ENCODE data around the gene ZNHIT2. TPM values are rescaled to one million over a fixed set of nuclear protein-coding genes. Genes with fewer than 3 reads are reported as not detected.

The ZNHIT2 gene
- polyA plus RNA-seq, 6 donors from 2014 or later, result 6.3 to 16.5 (median 14.1) TPM

GRCh38 chr11:65078786-65079342 lies 38.6 kb downstream of the ZNHIT2 start:
- no peaks in the 10 kb centered on the region for H3K27me3 Mint-ChIP-seq
- ATAC-seq (ENCODE audit: low read depth in 2 of 2) (no peak), DNase-seq (no peak)
- H3K36me3 Mint-ChIP-seq, result no peaks in the 10 kb centered on the region
- peak overlapping the region in 3 of 6 donors; percentile 16 to 66 (median 45) for H3K27ac Mint-ChIP-seq
- H3K9me3 Mint-ChIP-seq, result no peaks in the 10 kb centered on the region
- H3K4me3 Mint-ChIP-seq, result peak overlapping the region in 1 of 8 donors; percentile 29
- H3K4me1 Mint-ChIP-seq, result peaks cover 16 to 24% (median 17%) of the 10 kb centered on the region in 3 donors

GRCh38 chr11:65078151-65078550 lies 39.4 kb downstream of the ZNHIT2 start:
- H3K4me3 Mint-ChIP-seq, result peak overlapping the region in 1 of 8 donors; percentile 41
- peak overlapping the region in 3 of 6 donors; percentile 9 to 66 (median 45) for H3K27ac Mint-ChIP-seq
- H3K4me1 Mint-ChIP-seq, result peaks cover 9 to 17% (median 10%) of the 10 kb centered on the region in 3 donors
- ATAC-seq (ENCODE audit: low read depth in 2 of 2) (peak; percentile 84 to 96), DNase-seq (peak; percentile 54)
- H3K9me3 Mint-ChIP-seq, result no peaks in the 10 kb centered on the region
- no peaks in the 10 kb centered on the region for H3K36me3 Mint-ChIP-seq
- no peaks in the 10 kb centered on the region for H3K27me3 Mint-ChIP-seq

DNA sequence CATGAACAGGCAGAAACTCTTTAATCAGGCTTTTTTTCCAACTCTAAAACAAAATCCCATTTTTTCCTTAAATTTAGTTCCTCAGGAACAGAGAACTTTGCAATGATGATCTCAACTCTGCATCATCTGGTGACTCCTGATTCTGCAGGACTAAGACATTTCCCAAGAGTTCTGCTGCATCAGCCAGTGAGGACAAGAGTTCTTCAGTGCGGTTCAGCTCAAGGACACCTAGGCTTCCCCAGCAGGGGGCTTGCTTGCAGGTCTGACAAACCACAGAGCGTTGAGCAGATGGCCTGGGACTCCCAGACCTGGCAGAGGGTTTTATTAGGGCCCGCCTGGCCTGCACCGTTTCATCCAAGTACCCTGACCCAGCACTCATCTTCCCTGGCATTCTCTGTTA lies 40.0 kb downstream of the ZNHIT2 start:
- no peaks in the 10 kb centered on the region for H3K27me3 Mint-ChIP-seq
- H3K9me3 Mint-ChIP-seq, result no peaks in the 10 kb centered on the region
- H3K4me1 Mint-ChIP-seq, result peaks cover 5 to 16% (median 7%) of the 10 kb centered on the region in 3 donors
- no peak overlapping the region for H3K4me3 Mint-ChIP-seq
- ATAC-seq (ENCODE audit: low read depth in 2 of 2) (no peak), DNase-seq (no peak)
- H3K27ac Mint-ChIP-seq, result peak overlapping the region in 1 of 6 donors; percentile 10
- H3K36me3 Mint-ChIP-seq, result no peaks in the 10 kb centered on the region

- H3K27ac Mint-ChIP-seq, result no peak overlapping the region
- DNase-seq, result no peak
- H3K9me3 Mint-ChIP-seq, result no peaks in the 10 kb centered on the region
Observed at GRCh38 chr11:65072631-65072966, 44.9 kb downstream of the ZNHIT2 start.

GRCh38 chr11:65071907-65072630 lies 45.4 kb downstream of the ZNHIT2 start:
- Mint-ChIP-seq H3K9me3 (no peaks in the 10 kb centered on the region), H3K36me3 (no peaks in the 10 kb centered on the region), H3K27me3 (no peaks in the 10 kb centered on the region), H3K4me3 (no peak overlapping the region), H3K27ac (peak overlapping the region in 1 of 6 donors; percentile 78), H3K4me1 (peaks cover 0 to 1% (median 0%) of the 10 kb centered on the region in 3 donors)
- peak in 1 of 2 donors; percentile 30 for ATAC-seq (ENCODE audit: low read depth in 2 of 2)
- DNase-seq, result no peak

More at GRCh38 chr11:65072631-65072966, 44.9 kb downstream of the ZNHIT2 start:
- H3K36me3 Mint-ChIP-seq, result no peaks in the 10 kb centered on the region
- H3K4me3 Mint-ChIP-seq, result no peak overlapping the region
- ATAC-seq (ENCODE audit: low read depth in 2 of 2), result no peak
- peaks cover 0 to 1% (median 0%) of the 10 kb centered on the region in 3 donors for H3K4me1 Mint-ChIP-seq
- H3K27me3 Mint-ChIP-seq, result no peaks in the 10 kb centered on the region

DNA sequence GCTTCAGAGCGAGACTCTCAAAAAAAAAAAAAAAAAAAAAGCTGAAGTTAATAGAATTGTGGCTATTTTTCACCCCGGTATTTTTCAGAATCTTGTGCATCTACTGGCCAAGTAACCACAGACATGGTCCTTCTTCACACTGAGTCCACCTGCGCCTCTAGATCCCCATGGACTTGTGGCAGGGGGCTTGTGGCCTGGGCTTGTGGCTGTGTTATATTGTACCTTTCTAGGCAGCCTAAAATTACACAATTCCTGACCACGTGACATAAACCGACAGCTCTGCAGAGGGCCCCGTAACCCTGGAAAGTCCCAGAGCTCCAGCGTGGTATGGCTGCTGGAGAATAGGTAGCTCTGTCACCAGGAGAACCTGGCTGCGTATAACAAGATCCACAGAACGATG lies 48.3 kb downstream of the ZNHIT2 start:
- Mint-ChIP-seq H3K4me1 (peaks cover 0 to 1% (median 0%) of the 10 kb centered on the region in 3 donors), H3K27ac (no peak overlapping the region), H3K27me3 (no peaks in the 10 kb centered on the region), H3K4me3 (no peak overlapping the region), H3K9me3 (no peaks in the 10 kb centered on the region), H3K36me3 (no peaks in the 10 kb centered on the region)
- ATAC-seq (ENCODE audit: low read depth in 2 of 2) (no peak), DNase-seq (no peak)

DNA sequence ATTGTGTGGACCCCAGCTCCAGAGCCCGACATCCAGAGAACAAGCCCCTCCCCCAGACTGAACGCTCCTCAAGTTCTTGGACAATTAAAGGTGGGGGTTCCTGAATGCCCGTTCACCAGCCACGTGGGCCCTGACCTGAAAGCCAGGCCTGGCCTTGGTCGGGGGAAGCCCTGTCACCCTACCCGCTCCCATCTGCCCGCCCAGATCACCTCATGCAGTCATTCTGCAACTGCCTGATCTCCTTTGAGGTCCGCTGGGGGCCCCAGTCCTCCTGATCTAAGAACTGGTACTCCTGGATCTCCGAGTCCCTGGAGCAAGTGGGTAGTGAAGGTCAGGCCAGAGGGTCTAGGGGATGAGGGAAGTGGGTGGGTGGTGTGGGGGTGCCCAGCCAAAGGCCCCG lies 50.1 kb downstream of the ZNHIT2 start:
- H3K36me3 Mint-ChIP-seq, result no peaks in the 10 kb centered on the region
- peaks cover under 1 to 5% (median 3%) of the 10 kb centered on the region in 3 donors for H3K4me1 Mint-ChIP-seq
- H3K27ac Mint-ChIP-seq, result no peak overlapping the region
- ATAC-seq (ENCODE audit: low read depth in 2 of 2), result no peak
- peaks cover 0 to 6% (median 0%) of the 10 kb centered on the region in 3 donors for H3K27me3 Mint-ChIP-seq
- no peaks in the 10 kb centered on the region for H3K9me3 Mint-ChIP-seq
- peak overlapping the region in 1 of 8 donors; percentile 15 for H3K4me3 Mint-ChIP-seq
- DNase-seq, result no peak

- Mint-ChIP-seq H3K4me3 (no peak overlapping the region), H3K27me3 (peaks cover 0 to 6% (median 0%) of the 10 kb centered on the region in 3 donors), H3K27ac (no peak overlapping the region), H3K9me3 (no peaks in the 10 kb centered on the region), H3K4me1 (peaks cover 5 to 9% (median 6%) of the 10 kb centered on the region in 3 donors), H3K36me3 (no peaks in the 10 kb centered on the region)
- ATAC-seq (ENCODE audit: low read depth in 2 of 2), result no peak
- DNase-seq, result no peak
Observed at GRCh38 chr11:65066805-65067291, 50.7 kb downstream of the ZNHIT2 start.

Other genes with a start within 250 kb of the ZNHIT2 start
- 100 to 1,000 TPM in 2 of 6 donors, 10 to 100 TPM in 4; 65.3 to 119 (median 90.7) TPM for gene EHD1, start 239.1 kb downstream of the ZNHIT2 start, polyA plus RNA-seq (ENCODE audit: low read depth in 6 of 6)
- gene ATG2A, start 200.5 kb downstream of the ZNHIT2 start, polyA plus RNA-seq (ENCODE audit: low read depth in 6 of 6), result 1 to 10 TPM in 5 of 6 donors, not detected in 1; 2.8 to 5.0 (median 3.4) TPM
- 10 to 100 TPM in 3 of 6 donors, 1 to 10 TPM in 3; 7.2 to 15.1 (median 10.2) TPM for gene PPP2R5B, start 193.0 kb downstream of the ZNHIT2 start, polyA plus RNA-seq (ENCODE audit: low read depth in 6 of 6)
- not detected for gene GPHA2, start 181.8 kb downstream of the ZNHIT2 start, polyA plus RNA-seq (ENCODE audit: low read depth in 6 of 6)
- 1 to 10 TPM in 2 of 6 donors, under 1 TPM in 2, not detected in 2; 0.48 to 1.7 (median 1.1) TPM for gene MAJIN, start 145.6 kb downstream of the ZNHIT2 start, polyA plus RNA-seq (ENCODE audit: low read depth in 6 of 6)
- gene BATF2, start 120.7 kb downstream of the ZNHIT2 start, polyA plus RNA-seq (ENCODE audit: low read depth in 6 of 6), result 1 to 10 TPM in 3 of 6 donors, under 1 TPM in 2, not detected in 1; 0.13 to 2.9 (median 1.6) TPM
- 10 to 100 TPM; 45.9 to 74.0 (median 64.2) TPM for gene ARL2, start 103.5 kb downstream of the ZNHIT2 start, polyA plus RNA-seq (ENCODE audit: low read depth in 6 of 6)
- 10 to 100 TPM; 11.7 to 18.3 (median 14.9) TPM for gene SNX15, start 90.3 kb downstream of the ZNHIT2 start, polyA plus RNA-seq (ENCODE audit: low read depth in 6 of 6)
- gene SAC3D1, start 76.5 kb downstream of the ZNHIT2 start, polyA plus RNA-seq (ENCODE audit: low read depth in 6 of 6), result 1 to 10 TPM; 4.7 to 9.6 (median 6.4) TPM
- gene NAALADL1, start 59.1 kb downstream of the ZNHIT2 start, polyA plus RNA-seq (ENCODE audit: low read depth in 6 of 6), result 10 to 100 TPM; 19.4 to 28.3 (median 24.3) TPM
- under 1 TPM in 5 of 6 donors, not detected in 1; 0.11 to 1.00 (median 0.47) TPM for gene CDCA5, start 33.7 kb downstream of the ZNHIT2 start, polyA plus RNA-seq (ENCODE audit: low read depth in 6 of 6)
- 10 to 100 TPM; 30.0 to 37.4 (median 35.0) TPM for gene ZFPL1, start 33.5 kb downstream of the ZNHIT2 start, polyA plus RNA-seq (ENCODE audit: low read depth in 6 of 6)
- gene VPS51, start 21.5 kb downstream of the ZNHIT2 start, polyA plus RNA-seq (ENCODE audit: low read depth in 6 of 6), result 100 to 1,000 TPM in 2 of 6 donors, 10 to 100 TPM in 4; 80.5 to 106 (median 91.2) TPM
- gene TM7SF2, start 5.8 kb downstream of the ZNHIT2 start, polyA plus RNA-seq (ENCODE audit: low read depth in 6 of 6), result 10 to 100 TPM; 11.6 to 18.4 (median 15.0) TPM
- 1,000 to 10,000 TPM; 1,024 to 1,586 (median 1,385) TPM for gene FAU, start 4.4 kb upstream of the ZNHIT2 start, polyA plus RNA-seq (ENCODE audit: low read depth in 6 of 6)
- gene MRPL49, start 4.6 kb upstream of the ZNHIT2 start, polyA plus RNA-seq (ENCODE audit: low read depth in 6 of 6), result 100 to 1,000 TPM in 3 of 6 donors, 10 to 100 TPM in 3; 68.8 to 111 (median 102) TPM
- 10 to 100 TPM; 21.4 to 86.9 (median 43.5) TPM for gene SYVN1, start 16.8 kb upstream of the ZNHIT2 start, polyA plus RNA-seq (ENCODE audit: low read depth in 6 of 6)
- under 1 TPM in 1 of 6 donors, not detected in 5; 0.48 TPM for gene SPDYC, start 52.5 kb upstream of the ZNHIT2 start, polyA plus RNA-seq (ENCODE audit: low read depth in 6 of 6)
- gene CAPN1, start 64.2 kb upstream of the ZNHIT2 start, polyA plus RNA-seq (ENCODE audit: low read depth in 6 of 6), result 100 to 1,000 TPM in 5 of 6 donors, 10 to 100 TPM in 1; 93.8 to 132 (median 124) TPM
- 10 to 100 TPM; 11.9 to 20.4 (median 16.2) TPM for gene POLA2, start 144.3 kb upstream of the ZNHIT2 start, polyA plus RNA-seq (ENCODE audit: low read depth in 6 of 6)
- under 1 TPM in 1 of 6 donors, not detected in 5; 0.88 TPM for gene CDC42EP2, start 197.2 kb upstream of the ZNHIT2 start, polyA plus RNA-seq (ENCODE audit: low read depth in 6 of 6)
- gene DPF2, start 216.2 kb upstream of the ZNHIT2 start, polyA plus RNA-seq (ENCODE audit: low read depth in 6 of 6), result 100 to 1,000 TPM in 1 of 6 donors, 10 to 100 TPM in 5; 68.1 to 104 (median 91.9) TPM
- 1 to 10 TPM; 1.5 to 3.3 (median 1.8) TPM for gene TIGD3, start 237.1 kb upstream of the ZNHIT2 start, polyA plus RNA-seq (ENCODE audit: low read depth in 6 of 6)

All from naive B cell (primary cell).